GM18508 (cell line): Measurements from ENCODE around the gene PLCB1.

ENCODE experiments used
- ATAC-seq: cut with Tn5 transposase; IDR thresholded peaks from one replicate; pipeline ENCODE4 v1.9.1; 2021; ENCODE audit warnings: moderate number of reproducible peaks; ENCODE audit not compliant: insufficient read depth, unreplicated experiment

PLCB1 gene

GRCh38 chr20:8879669-8880068 lies 747.6 kb downstream of the PLCB1 start:
- ATAC-seq, result no peak

- ATAC-seq, result no peak
These were observed 748.2 kb downstream of the PLCB1 start for GRCh38 chr20:8880085-8880853.

GRCh38 chr20:8891039-8891438 lies 759.0 kb downstream of the PLCB1 start:
- no peak for ATAC-seq

DNA sequence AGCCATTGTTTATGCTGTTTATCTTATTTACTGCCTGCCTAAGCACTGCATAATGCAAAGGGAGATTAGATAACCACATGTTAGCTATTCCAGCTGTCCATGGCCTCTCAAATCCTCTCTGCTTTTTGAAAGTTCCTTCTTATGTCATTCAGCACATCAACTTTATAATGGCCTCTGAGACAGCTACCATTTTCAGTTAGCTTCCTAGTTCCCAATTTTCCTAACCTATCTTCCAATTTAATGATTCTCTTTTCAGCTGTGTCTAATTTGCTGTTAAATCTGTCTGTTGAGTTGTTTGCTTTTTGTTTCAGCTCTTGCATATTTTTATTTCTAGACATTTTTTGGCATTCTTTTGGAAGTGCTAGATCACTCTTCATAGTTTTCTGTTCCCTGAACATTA lies 763.4 kb downstream of the PLCB1 start:
- ATAC-seq, result no peak

DNA sequence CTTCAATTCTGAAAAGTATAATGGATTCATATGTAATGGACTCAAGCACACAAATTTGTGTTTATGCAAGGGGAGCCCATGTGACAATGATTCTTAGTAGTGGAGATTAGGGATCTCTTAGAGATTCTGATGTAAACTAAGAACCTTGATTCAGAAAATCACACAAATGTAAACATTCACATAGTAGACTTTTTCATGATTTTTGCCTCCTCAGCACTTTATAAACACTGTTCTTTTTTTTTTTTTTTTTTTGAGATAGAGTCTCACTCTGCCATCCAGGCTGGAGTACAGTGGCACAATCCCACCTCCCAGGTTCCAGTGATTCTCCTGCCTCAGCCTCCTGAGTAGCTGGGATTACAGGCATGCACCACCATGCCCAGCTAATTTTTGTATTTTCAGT lies 766.8 kb downstream of the PLCB1 start:
- no peak for ATAC-seq

GRCh38 chr20:8901237-8902025 lies 769.4 kb downstream of the PLCB1 start:
- no peak for ATAC-seq

GRCh38 chr20:8903655-8904605 lies 771.9 kb downstream of the PLCB1 start:
- no peak for ATAC-seq

GRCh38 chr20:8909596-8909995 lies 777.5 kb downstream of the PLCB1 start:
- ATAC-seq, result no peak

DNA sequence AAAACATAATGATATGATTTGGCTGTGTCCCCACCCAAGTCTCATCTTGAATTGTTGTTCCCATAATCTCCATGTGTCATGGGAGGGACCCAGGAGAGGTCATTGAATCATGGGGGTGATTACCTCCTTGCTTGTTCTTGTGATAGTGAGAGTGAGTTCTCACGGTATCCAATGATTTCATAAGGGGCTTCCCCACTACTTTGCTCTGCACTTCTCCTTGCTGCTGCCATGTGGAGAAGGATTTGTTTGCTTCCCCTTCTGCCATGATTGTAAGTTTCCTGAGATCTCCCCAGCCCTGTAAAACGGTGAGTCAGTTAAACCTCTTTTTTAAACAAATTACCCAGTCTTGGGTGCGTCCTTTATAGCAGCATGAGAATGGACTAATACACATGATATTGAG lies 780.0 kb downstream of the PLCB1 start:
- no peak for ATAC-seq

DNA sequence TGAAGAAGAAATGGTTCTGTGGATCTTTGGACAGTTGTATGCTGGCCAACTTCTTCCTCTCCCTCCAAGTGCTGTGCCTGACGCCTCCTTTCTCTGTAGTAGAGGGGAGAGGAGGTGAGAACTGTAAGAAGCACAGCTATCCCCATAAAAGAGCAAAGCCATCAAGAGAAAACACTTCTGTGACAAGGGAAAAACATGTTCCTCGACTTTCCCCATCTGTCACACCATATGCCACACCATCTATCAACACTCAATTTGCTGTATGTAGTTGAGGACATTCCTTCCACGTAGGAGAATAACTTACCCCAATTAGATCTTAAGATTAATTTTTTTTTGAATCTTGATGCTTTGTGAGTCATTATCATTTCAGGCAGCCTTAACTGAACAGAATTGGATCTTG lies 780.7 kb downstream of the PLCB1 start:
- no peak for ATAC-seq

DNA sequence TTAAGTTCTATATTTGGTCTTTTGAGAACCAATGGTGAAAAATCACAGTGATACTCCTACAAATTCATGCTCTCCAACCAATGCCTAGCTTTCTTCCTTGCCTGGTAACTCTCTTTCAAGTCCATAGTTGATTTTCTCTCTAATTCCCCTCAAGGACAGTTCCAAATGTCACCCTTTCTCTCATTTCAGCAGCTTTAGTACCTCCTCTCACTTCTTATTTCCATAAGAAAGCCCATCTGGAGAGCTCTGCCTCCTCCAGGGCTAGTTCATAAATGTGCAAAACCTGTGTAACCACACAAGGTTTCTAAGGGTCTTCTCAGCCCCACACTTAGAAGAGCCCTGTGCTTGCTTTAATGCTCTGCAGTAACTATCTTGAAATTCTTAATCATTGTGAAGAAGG lies 781.4 kb downstream of the PLCB1 start:
- ATAC-seq, result no peak

GRCh38 chr20:8914421-8914820 lies 782.4 kb downstream of the PLCB1 start:
- ATAC-seq, result no peak

DNA sequence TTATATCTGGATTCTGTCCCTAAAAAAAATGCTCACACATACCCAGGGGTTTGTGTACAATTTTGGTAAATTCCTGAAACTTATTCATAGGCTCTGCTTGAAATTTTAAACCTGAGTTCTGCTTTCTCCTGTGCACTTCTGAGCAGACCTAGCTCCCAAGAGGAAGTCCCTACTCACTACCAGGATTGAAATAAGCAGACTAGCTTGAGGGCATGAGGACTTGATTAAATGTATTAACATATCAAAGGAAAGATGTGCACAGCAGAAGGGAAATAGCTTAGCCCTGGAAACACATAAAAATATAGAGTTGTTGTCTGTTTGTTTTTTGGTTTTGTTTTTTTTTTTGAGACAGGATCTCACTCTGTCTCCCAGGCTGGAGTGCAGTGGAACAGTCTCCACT lies 785.0 kb downstream of the PLCB1 start:
- ATAC-seq, result no peak

DNA sequence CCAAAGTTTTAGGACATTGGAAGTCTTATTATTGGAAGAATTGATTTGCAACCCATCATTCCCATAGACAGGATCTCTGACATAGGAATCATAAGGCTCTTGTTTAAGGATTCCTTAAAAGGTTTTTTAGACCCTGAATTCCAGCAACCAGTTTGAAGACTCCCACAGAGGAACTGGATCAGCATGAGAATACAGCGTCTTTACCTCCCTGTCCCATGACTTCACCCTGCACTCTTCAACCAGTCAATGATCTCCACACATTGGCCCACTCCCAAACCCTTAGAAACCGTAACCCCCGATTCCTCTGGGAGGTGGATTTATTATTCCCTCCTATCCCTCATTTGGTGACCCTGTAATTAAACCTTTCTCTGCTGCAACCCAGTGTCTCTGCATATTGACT lies 786.1 kb downstream of the PLCB1 start:
- ATAC-seq, result no peak

DNA sequence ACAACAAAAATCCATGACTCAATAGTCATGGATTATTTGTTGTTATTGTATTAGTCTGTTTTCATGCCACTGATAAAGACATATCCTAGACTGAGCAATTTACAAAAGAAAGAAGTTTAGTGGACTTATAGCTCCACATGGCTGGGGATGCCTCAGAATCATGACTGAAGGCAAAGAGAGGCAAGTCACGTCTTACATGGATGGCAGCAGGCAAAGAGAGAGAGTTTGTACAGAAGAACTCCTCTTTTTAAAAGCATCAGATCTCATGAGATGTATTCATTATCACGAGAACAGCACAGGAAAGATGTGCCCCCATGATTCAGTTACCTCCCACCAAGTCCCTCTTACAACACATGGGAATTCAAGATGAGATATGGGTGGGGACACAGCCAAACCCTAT lies 792.5 kb downstream of the PLCB1 start:
- no peak for ATAC-seq

- ATAC-seq, result no peak
These were observed 798.7 kb downstream of the PLCB1 start for GRCh38 chr20:8930726-8931125.

DNA sequence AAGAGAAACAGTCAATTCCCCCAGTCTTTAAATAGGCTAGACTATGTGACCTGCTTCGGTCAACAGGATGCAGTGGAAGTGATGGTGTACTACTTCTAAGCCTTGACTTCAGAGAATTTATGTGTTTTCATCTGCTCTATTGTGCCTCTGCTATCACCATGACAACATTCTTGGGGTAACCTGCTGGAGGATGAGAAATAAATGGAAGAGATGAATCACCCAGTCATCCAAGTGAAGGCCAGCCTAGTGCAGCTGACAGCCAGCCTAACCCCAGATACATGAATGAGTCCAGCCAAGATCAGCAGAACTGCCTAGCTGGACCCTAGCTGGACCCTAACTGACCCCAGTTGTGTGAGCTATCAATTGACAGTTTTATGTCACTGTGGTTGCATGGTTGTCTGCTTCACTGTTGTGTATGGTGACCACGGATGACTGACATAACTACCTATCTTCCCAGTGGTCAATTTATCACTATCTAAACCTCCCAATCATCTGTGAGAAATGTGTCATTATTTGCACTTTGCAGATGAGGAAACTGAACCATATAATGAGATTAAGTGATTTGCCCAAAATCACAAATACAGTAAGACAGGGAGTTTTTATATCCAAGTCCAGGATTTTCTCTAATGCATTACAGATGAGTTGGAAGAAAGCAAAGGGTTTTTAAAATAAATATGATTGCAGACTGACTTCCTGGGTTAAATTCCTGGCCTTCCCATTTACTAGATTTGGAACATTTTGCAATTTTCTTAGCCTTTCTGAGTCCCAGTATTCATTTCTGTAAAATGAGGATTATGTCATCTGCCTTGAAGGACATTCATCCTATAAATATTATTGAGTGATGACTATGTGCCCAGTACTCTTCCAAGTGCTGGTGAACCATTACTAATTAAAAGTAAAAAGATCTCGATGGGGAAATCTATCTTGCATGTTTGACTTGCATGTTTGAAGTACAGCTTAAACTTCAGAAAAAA lies 800.4 kb downstream of the PLCB1 start:
- no peak for ATAC-seq

DNA sequence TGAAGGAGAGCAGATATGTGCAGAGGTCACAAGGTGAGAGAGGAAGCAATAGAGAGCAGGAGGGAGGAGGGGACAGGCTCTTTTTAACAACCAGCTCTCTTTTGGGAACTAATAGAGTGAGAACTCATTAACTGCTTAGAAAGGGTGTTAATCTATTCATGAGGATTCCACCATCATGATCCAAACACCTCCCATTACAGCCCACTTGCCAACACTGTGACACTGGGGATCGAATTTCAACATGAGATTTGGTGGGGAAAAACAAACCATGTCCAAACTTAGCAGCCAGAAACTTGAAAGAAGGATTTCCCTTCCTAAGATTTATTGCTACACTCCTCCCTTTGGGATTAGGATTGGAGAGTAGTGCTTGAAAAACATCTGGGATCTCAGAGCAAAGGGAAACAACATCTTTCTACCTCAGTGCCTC lies 801.3 kb downstream of the PLCB1 start:
- no peak for ATAC-seq

GRCh38 chr20:8934362-8934761 lies 802.3 kb downstream of the PLCB1 start:
- no peak for ATAC-seq
